ENCODE data around the gene PDE4B.

Gene PDE4B

DNA sequence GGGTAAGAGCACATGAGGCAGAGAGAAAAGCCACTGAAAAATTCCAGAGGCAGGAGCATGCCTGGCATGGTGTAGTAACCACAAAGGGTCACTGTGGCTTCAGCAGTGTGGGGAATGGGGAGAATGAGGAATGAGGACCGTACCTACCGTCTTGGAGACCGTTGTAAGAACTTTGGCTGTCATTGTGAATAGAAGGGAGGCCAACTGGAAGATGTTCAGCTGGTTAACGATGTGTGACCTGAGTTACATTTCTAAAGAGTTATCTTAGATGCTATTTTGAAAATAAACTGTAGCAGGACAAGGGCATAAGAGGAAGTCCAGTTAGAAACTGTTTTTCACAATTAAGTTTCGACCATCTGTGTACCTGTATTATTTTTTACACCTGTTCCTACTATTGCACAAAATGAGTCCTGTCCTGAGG is 375.8 kb downstream of the PDE4B start:
- in situ Hi-C loops (cut with HindIII; ENCODE audit: low sequenced_read_pairs), result no loop called here

DNA sequence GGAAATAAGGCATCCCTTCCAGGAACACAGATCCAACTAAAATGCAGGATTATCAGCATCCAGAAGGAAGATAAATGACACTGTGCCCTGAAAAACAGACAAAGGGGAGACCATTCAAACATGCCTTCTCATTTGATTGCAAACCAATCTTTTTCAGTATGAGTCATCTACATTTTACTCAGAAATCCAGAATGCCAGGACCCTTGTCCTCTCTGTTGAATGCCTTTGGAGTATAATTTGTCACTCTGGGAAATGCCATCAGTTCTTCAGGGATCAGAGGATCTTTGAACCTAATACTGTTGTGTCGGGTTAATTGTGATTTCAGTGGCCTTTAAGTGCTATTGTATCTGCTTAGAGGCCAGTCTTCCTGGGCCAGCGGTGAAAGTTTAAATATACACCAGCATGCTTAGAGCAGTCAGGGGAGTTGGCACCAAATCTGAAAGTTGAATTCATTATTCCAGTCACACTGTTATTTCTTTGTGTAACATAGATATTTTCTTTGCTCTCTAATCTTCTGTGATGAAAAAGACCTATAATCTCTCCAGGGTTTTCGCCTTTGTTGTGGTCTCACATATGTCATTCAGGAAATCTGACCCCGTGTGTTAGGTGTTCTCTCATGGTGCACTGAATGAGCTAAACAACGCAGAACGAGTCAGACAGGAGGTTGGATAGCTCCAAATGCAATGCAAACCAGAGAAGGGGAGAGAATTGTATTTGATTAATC is 376.4 kb downstream of the PDE4B start:
- in situ Hi-C loops (cut with HindIII; ENCODE audit: low sequenced_read_pairs), result no loop called here

DNA sequence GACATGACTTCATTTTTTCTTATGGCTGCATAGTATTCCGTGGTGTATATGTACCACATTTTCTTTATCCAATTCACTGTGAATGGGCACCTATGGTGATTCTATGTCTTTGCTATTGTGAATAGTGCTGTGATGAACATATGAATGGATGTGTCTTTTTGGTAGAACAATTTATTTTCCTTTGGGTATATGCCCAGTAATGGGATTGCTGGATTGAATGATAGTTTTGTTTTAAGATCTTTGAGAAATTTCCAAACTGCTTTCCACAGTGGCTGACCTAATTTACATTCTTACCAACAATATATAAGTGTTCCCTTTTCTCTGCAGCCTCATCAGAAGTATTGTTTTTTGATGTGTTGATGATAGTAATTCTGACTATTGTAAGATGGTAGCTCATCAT is 379.6 kb downstream of the PDE4B start:
- in situ Hi-C loops (cut with HindIII; ENCODE audit: low sequenced_read_pairs), result no loop called here

DNA sequence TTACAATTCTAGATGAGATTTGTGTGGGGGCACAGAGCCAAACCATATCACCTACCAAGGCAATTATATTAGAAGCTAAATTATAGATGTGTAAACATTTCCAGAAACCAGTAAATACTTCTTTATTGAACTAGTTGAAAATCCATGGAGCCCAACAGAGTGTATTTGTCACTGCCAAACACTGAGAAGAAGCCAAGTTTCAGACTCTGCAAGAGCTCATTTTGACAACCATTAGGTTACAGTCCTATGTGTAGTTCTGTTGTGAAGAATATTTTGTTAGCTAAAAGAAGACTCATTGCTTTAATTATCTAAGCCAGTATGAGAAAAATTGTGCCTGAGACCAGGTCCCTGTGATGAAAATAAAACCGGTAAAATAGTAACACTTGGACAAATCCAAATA is 382.4 kb downstream of the PDE4B start:
- in situ Hi-C loops (cut with HindIII; ENCODE audit: low sequenced_read_pairs), result no loop called here

DNA sequence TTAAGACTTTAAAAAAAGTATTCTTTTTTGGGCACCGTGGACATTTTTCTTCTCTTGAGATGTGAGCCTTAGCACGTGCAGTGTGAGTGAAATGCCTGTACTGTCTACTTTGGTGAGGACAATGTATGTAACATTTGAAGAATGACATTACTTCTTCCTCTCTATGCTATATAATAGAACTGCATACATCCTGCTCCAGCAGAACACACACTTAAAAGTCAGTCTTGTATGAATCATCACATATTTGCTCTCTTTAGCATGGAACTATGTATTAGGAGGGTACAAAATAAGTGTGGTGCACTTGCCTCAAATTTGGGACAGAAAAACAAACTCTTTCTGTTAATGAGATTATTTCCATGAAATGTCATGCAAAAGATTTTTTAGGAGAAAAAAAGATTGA is 382.9 kb downstream of the PDE4B start:
- in situ Hi-C loops (cut with HindIII; ENCODE audit: low sequenced_read_pairs), result no loop called here

DNA sequence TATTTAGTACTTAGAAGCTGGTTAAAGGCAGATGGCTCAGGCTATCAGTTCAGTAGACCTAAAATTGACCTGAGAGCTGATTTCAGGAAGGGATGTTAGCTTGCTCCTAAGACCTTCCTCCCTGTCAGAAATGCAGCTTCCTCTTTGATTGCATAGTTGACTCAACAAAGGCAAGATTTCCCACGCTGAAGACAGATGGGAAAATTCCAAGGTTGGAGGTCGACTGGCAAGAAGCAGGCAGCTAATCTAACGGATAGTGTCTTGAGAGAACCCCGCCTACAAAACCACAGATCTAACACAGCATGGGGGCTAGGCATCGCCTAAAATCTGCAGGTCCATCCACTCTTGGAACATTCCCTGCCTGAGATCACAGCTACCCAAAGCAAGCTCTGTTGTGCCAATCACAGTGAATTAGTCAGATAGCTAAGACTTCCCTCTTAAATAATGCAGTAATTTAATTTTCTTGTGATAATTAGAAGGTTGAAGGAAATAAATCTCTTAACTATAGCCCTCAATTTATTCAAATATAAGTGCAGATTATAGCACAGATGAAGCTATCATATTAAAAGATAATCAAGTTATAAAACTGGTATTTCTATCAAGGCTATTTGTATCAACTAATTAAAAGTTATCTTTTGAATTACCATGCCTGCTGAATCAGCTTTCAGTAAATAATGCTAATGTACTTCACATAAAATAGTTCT is 383.5 kb downstream of the PDE4B start:
- in situ Hi-C loops (cut with HindIII; ENCODE audit: low sequenced_read_pairs), result no loop called here

DNA sequence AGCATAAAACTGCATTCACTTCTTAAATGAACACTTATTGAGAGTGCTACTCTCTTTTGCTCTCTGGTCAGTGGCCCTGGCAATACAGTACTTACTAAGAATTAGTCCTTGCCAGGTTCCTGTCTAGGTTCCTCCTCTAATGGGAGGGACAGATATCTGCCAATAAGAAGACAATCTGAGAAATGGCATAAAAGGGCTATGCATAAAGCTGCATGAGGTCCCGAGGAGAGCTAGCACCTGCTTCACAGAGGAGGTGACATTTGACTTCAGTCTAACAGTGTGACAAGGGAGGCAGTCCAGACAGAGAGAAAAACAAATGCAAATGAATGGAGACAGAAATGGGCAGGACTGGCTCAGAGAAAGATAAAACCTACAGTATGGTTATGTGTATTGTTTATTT is 384.1 kb downstream of the PDE4B start:
- in situ Hi-C loops (cut with HindIII; ENCODE audit: low sequenced_read_pairs), result no loop called here

DNA sequence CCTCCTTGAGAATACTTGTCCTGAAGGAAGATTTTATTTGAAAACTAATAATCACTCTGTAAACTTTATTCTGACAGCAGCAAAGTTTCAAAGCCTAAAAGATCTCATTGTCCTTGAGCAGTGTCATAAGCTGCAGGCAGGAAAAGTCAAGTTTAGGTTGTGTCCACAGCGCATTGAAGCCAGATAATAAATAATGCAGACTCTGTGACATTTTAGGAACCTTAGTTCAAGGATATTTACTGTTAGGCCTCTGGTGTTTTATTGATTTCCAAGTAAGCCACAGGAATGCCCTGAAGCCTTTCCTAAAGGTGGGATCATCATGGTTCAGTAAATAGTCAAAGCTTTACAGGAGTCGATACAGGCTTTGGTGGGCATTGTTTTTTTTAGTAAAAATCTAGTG is 384.8 kb downstream of the PDE4B start:
- in situ Hi-C loops (cut with HindIII; ENCODE audit: low sequenced_read_pairs), result no loop called here

DNA sequence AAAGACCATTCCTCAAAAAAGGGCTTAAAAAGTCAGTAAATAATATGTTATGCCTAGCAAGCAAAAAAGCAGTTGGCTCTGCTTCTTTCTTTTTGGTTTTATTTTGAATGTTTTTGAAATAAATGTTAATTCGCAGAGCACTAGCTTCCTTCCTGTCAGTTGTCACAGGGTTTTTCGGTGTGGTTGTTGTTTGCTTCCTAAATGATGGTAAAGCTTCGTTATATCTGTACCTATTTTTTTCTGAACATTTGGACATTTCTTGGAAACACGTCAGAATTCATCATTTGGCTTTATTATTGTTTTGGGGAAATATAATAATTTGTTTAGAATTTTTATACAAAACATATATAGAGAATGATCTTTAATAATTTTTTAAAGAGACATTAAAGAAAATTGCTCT is 389.3 kb downstream of the PDE4B start:
- in situ Hi-C loops (cut with HindIII; ENCODE audit: low sequenced_read_pairs), result loop anchor here (5.0 kb wide), 1 partner anchor 40 kb away; no protein-coding TSS in a partner anchor

DNA sequence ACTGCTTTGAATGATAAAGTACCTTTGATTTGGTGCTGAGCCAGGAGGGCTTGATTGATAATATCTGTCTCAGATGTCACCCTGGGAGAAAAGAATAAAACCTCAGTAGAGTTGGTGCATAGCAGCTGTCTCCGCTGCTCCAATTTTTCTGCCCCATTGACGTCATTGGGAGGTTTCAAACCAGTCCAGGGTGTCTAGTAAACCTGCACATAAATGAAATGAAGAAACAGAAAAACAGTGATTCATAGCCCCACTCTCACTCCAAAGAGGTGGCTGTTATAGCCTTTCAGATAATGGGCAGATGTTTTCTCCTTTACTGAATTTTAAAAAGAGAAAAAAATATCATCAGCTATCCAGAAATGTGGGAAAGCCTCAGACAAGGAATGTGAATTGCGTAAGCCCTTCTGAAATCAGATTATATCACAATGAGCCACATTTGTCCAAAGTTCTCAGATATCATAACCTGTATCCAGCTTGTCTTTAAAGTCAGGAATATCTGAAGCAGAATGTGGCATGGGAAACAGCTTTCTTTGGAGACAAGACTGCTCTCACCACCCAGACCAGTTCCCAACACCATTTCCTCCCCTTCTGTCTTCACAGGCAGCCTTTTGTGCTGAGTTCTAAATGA is 390.0 kb downstream of the PDE4B start:
- in situ Hi-C loops (cut with HindIII; ENCODE audit: low sequenced_read_pairs), result loop anchor here (5.0 kb wide), 1 partner anchor 40 kb away; no protein-coding TSS in a partner anchor

DNA sequence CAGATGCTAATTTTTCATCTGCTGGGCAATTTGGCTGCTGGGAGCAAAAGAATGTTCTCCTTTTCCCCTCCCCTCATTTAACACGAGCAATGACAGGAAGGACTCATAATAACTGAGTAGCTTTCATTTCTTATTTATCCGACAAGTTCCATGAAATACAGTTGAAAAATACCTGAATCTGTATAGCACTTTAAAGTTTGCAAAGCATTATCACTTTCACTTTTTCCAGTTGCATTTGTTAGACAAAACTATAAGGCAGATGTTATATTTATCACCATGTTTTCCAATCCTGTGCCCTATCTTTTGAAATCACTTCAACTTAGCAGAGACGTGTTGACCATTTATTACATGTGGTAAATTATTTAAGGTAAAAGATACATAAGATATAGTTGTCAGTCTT is 390.7 kb downstream of the PDE4B start:
- in situ Hi-C loops (cut with HindIII; ENCODE audit: low sequenced_read_pairs), result loop anchor here (5.0 kb wide), 1 partner anchor 41 kb away; no protein-coding TSS in a partner anchor

DNA sequence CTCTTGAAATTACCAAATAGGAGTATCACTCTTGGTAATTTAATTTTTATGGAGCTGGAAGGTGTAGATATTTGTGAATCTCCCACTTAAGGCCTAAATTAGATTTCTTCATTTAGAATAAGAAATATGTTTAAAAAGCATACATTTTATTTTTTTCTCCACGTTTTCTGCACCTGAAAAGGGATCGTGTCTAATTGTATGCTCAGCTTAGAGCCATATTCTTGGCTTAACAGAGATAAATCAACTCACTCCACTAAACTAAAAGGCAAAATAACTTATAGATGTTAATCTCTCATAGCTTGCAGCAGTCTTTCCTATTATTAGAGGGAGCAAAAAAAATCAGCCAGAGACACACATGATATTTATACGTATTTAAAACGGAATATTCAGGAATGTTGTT is 404.4 kb downstream of the PDE4B start:
- in situ Hi-C loops (cut with HindIII; ENCODE audit: low sequenced_read_pairs), result no loop called here

DNA sequence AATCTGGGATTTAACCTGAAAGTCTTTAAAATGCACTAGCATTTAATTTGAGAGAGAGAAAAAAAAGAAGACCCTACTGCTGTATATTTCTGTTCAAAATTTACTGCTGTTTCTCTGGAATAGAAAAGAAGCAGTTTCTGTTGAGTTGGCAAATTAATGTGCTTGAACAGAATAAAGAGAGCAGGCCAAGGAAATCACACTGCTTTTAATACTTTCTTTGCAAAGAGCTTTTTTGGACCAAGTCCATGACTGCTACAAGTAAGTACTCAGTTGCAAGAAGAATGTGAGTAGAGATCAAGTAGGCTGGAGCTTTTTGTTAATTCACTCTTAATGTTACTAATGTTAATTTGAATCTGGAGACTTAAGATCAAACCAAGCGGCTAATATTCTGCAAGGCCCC is 405.1 kb downstream of the PDE4B start:
- in situ Hi-C loops (cut with HindIII; ENCODE audit: low sequenced_read_pairs), result no loop called here

DNA sequence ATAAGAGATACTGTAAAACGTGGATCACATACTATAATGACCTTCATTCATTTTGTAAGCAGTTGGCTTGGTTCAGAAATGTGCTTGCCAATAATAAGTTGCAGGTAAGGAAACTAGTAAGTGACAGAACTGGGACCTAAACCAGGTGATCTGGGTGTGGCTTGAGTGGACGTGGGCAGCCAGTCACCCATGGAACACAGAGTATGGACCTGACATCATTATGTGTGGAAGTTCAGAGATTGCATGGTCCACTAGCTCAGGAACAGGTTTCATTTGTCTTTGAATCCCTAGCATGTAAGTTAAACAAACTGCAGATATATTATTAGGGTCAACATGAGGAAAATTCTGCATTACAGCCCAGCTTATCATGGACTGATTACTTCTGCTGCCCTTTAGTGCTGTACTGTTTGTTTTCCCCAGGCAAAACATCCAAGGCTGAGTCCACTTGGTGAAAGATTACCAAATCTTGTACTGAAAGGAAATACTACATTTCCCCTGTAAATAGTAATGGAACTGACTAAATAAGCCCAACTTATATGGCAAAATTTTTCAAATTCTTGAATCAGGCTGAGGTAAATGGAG is 414.0 kb downstream of the PDE4B start:
- in situ Hi-C loops (cut with HindIII; ENCODE audit: low sequenced_read_pairs), result no loop called here

DNA sequence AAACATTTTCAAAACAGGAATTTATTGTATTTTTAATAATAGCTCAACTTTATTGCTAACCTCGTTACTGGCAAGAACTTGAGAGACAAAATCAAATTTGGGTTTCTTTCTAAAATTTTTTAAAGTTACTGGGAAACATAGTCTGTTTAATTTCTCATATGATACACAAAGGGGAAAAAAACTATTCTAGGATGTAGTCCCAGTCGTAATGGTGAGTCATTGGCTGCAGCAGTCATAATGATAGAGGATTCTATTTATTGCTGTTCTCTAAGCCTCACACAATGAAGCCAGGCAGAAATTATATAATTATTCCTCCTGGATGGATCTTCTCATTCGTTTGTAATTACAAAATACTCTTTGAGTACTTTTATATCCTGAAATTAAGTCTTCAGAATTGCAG is 414.8 kb downstream of the PDE4B start:
- in situ Hi-C loops (cut with HindIII; ENCODE audit: low sequenced_read_pairs), result no loop called here

DNA sequence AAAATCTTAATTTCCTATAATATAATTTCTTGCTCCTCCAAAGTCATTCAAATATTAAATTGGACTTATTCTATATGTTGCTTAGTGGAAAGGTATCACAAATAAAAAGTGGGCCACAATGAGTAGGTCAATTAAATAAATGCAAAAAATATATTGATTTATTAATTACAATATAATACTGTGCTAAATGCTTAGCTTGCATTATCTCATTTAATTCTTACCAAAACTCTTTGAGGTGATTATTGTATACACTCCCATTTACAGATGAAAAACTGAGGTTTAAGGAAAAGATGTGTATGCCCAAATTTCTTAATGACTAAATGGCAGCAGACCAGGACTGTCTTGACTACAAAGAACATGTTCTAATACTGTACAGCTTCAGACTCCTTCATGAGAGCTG is 415.9 kb downstream of the PDE4B start:
- in situ Hi-C loops (cut with HindIII; ENCODE audit: low sequenced_read_pairs), result no loop called here

DNA sequence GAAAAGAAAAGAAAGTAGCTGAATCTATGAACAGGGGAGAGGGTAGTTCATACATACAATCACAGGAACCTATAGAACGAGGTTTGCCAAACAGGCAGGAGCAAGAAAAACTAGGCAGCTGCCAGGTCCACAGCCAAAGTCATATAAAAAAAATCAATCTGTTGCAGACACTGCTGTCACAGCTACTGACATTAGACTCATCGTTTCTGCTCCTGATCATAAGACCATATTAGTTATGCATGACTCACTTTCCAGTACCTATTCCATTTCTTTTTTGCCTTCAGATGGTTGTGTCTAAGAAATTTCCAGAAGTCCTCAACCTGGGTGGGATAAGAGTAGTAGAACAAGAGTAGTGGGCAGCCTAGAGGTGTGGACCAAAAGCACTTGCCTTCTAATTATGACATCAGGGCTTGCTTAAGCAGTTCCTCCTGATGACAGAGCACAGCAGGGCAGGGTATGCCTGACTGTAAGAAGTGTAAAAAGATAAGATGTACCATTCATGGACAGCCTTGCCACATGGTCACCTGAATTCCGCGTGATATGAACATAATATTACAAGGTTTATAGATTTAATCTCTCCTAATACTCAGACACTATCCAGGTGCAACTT is 418.0 kb downstream of the PDE4B start:
- in situ Hi-C loops (cut with HindIII; ENCODE audit: low sequenced_read_pairs), result no loop called here

DNA sequence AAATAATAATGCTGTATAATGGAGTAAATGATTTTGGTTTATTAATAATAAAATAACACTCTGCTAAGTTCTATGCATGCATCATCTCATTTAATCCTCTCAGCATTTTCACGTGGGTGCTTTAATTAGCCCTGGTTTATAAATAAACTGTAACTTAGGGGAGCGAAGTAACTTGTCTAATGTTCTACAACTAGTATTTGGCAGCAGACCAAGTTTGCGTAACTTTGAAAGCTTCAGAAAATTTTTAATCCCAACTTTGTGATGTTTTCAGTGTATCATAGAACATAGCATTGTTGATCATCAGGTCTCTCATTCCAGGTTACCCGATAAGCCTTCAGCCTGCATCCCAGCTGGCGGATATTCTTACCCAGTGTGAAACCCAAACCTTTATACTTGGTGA is 418.8 kb downstream of the PDE4B start:
- in situ Hi-C loops (cut with HindIII; ENCODE audit: low sequenced_read_pairs), result no loop called here

DNA sequence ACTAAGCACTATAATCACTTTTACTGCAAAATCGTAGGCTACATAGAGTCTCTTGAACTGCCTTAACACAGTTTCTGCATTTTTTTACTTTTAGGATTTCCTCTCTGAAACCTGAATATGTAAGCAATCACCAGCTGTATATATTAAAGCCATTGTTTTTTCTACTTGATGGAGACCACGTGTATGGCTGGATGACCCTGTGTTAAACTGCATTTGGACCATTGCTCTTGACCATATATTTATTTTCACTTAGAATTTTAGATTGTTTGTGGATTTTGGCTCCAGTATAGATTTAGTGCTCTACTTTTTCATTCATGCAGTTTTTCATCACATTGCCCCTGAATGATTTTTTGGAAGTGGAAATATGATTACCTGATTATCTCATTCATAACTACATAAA is 420.8 kb downstream of the PDE4B start:
- in situ Hi-C loops (cut with HindIII; ENCODE audit: low sequenced_read_pairs), result no loop called here

DNA sequence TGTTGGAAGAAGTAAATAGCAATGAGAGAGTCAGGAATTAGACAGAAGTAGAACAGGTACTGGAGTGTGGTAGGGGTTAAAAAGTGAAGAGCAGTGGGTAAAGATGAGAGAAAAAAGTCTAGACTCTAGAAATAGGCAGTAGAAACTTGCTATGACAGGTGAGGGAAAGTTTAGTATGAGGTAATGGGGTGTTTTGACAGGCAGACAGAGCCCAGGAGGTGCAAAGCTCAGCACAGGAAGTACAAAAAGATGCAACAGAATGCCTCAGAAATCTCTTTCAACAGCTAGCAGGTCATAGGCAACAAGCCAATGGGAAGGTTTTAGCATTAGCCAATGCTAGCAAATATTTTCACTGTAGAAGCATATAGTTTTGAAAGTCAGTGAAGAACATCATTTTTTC is 422.2 kb downstream of the PDE4B start:
- in situ Hi-C loops (cut with HindIII; ENCODE audit: low sequenced_read_pairs), result no loop called here

DNA sequence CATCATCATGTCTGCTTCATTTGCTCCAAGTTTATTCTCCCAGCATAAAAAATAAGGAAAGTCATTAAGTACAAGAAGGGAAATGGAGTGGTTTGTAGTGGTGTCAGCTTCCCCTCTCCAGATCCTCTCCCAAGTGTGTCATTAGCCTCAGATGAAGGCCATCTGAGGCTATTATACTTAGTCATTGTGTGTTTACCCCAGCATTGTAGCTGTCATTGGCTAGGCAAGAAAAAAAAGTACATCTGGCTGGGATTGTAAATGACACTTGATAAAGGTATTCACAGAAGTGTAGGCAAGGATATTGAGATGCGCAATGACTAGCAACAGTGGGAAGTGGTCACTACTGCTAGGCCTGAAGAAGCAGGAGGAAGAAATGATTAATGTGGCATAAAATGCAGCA is 424.3 kb downstream of the PDE4B start:
- in situ Hi-C loops (cut with HindIII; ENCODE audit: low sequenced_read_pairs), result no loop called here
